ENCODE measurements around the gene ARL16. TPM values are rescaled to one million over a fixed set of nuclear protein-coding genes. Genes with fewer than 3 reads are reported as not detected.

ARL16 gene
- total RNA-seq, 1 experiment from 2014 or later = 38.6 TPM

GRCh38 chr17:81648707-81649085, 34.9 kb downstream of the ARL16 start:
- intact Hi-C loops (cut with micrococcal nuclease) = no loop called here
- Mint-ChIP-seq H3K4me1 (ENCODE audit: insufficient read depth, unreplicated experiment) (peaks cover 7% of the 10 kb centered on the region), H3K36me3 (ENCODE audit: insufficient read depth, unreplicated experiment) (peaks cover 11% of the 10 kb centered on the region), H3K27ac (ENCODE audit: low read depth, unreplicated experiment) (no peak overlapping the region), H3K27me3 (ENCODE audit: insufficient read depth, unreplicated experiment) (no peaks in the 10 kb centered on the region), H3K4me3 (ENCODE audit: unreplicated experiment) (no peak overlapping the region), H3K9me3 (ENCODE audit: unreplicated experiment) (no peaks in the 10 kb centered on the region)
- TF ChIP-seq, protein P1, sequence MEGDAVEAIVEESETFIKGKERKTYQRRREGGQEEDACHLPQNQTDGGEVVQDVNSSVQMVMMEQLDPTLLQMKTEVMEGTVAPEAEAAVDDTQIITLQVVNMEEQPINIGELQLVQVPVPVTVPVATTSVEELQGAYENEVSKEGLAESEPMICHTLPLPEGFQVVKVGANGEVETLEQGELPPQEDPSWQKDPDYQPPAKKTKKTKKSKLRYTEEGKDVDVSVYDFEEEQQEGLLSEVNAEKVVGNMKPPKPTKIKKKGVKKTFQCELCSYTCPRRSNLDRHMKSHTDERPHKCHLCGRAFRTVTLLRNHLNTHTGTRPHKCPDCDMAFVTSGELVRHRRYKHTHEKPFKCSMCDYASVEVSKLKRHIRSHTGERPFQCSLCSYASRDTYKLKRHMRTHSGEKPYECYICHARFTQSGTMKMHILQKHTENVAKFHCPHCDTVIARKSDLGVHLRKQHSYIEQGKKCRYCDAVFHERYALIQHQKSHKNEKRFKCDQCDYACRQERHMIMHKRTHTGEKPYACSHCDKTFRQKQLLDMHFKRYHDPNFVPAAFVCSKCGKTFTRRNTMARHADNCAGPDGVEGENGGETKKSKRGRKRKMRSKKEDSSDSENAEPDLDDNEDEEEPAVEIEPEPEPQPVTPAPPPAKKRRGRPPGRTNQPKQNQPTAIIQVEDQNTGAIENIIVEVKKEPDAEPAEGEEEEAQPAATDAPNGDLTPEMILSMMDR (IDR thresholded peaks at IDR 0.05; ENCODE audit: unreplicated experiment) = no peak
- ChIA-PET POLR2A (no interaction called here), CTCF (interaction anchor here (0.9 kb wide), 1 partner anchor 8 kb away, joined by 3 read pairs; no protein-coding TSS in a partner anchor)
- no peak for DNase-seq (ENCODE audit: unreplicated experiment)
- no TSS peak for BruUV-seq (replicated peaks)

GRCh38 chr17:81648013-81648706, 35.4 kb downstream of the ARL16 start:
- Mint-ChIP-seq H3K27ac (ENCODE audit: low read depth, unreplicated experiment) (no peak overlapping the region), H3K27me3 (ENCODE audit: insufficient read depth, unreplicated experiment) (no peaks in the 10 kb centered on the region), H3K4me1 (ENCODE audit: insufficient read depth, unreplicated experiment) (peaks cover 7% of the 10 kb centered on the region), H3K9me3 (ENCODE audit: unreplicated experiment) (no peaks in the 10 kb centered on the region), H3K36me3 (ENCODE audit: insufficient read depth, unreplicated experiment) (peaks cover 11% of the 10 kb centered on the region), H3K4me3 (ENCODE audit: unreplicated experiment) (no peak overlapping the region)
- DNase-seq (ENCODE audit: unreplicated experiment) = no peak
- TF ChIP-seq, protein P1 (IDR thresholded peaks at IDR 0.05; ENCODE audit: unreplicated experiment) = no peak
- no TSS peak for BruUV-seq (replicated peaks)
- intact Hi-C loops (cut with micrococcal nuclease) = no loop called here
- POLR2A ChIA-PET = no interaction called here
- CTCF ChIA-PET = interaction anchor here (0.6 kb wide), 2 partner anchors 47 to 69 kb away, joined by 3 read pairs; no protein-coding TSS in a partner anchor

DNA sequence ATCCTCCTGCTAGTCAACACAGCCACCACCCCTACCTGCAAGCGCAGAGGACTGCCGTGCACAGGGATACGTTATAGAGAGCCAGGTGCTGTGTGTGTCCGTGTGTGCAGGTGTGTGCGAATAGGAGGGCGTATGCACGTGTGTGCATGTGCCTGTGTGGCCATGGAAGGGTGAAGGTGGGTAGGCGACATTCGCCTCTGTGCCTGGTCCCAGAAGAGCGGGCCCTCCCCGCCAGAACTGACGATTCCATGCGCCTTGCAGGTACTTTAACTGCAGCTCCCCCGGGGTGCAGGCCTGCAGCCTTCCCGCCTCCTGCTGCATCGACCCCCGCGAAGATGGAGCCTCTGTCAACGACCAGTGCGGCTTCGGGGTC, 36.0 kb downstream of the ARL16 start:
- TF ChIP-seq, protein P1 (IDR thresholded peaks at IDR 0.05; ENCODE audit: unreplicated experiment) = no peak
- CTCF ChIA-PET = interaction anchor here (0.6 kb wide), 3 partner anchors 46 to 69 kb away, joined by 3 read pairs; no protein-coding TSS in a partner anchor
- intact Hi-C loops (cut with micrococcal nuclease) = no loop called here

GRCh38 chr17:81646869-81647600, 36.6 kb downstream of the ARL16 start:
- H3K9me3 Mint-ChIP-seq (ENCODE audit: unreplicated experiment) = no peaks in the 10 kb centered on the region
- H3K36me3 Mint-ChIP-seq (ENCODE audit: insufficient read depth, unreplicated experiment) = peaks cover 11% of the 10 kb centered on the region
- peaks cover 6% of the 10 kb centered on the region for H3K4me1 Mint-ChIP-seq (ENCODE audit: insufficient read depth, unreplicated experiment)
- no peak for DNase-seq (ENCODE audit: unreplicated experiment)
- ChIA-PET POLR2A (interaction anchor here (0.6 to 1.3 kb wide), 2 partner anchors 10 to 13 kb away, joined by 3 read pairs; partner anchors contain the start of gene NPLOC4), CTCF (interaction anchor here (0.6 kb wide), 2 partner anchors 58 to 68 kb away, joined by 3 read pairs; no protein-coding TSS in a partner anchor)
- no peak overlapping the region for H3K27ac Mint-ChIP-seq (ENCODE audit: low read depth, unreplicated experiment)
- BruUV-seq (replicated peaks) = no TSS peak
- TF ChIP-seq, protein P1 (IDR thresholded peaks at IDR 0.05; ENCODE audit: unreplicated experiment) = no peak
- H3K4me3 Mint-ChIP-seq (ENCODE audit: unreplicated experiment) = no peak overlapping the region
- no peaks in the 10 kb centered on the region for H3K27me3 Mint-ChIP-seq (ENCODE audit: insufficient read depth, unreplicated experiment)
- intact Hi-C loops (cut with micrococcal nuclease) = no loop called here

More for the DNA sequence above, 36.0 kb downstream of the ARL16 start:
- Mint-ChIP-seq H3K9me3 (ENCODE audit: unreplicated experiment) (no peaks in the 10 kb centered on the region), H3K27ac (ENCODE audit: low read depth, unreplicated experiment) (no peak overlapping the region), H3K4me3 (ENCODE audit: unreplicated experiment) (no peak overlapping the region), H3K27me3 (ENCODE audit: insufficient read depth, unreplicated experiment) (no peaks in the 10 kb centered on the region), H3K4me1 (ENCODE audit: insufficient read depth, unreplicated experiment) (peaks cover 7% of the 10 kb centered on the region), H3K36me3 (ENCODE audit: insufficient read depth, unreplicated experiment) (peaks cover 11% of the 10 kb centered on the region)
- POLR2A ChIA-PET = no interaction called here
- no TSS peak for BruUV-seq (replicated peaks)
- no peak for DNase-seq (ENCODE audit: unreplicated experiment)

All from MCF 10A (cell line).